Amniotic stem cell (primary cell): ENCODE measurements around the gene GLE1.
"Not testable (repeated sequence)": the region's sequence is repeated elsewhere in the genome, so short reads cannot be mapped to it uniquely, and the experiment has no call there.

Experiments
- DNase-seq: peaks from one replicate; lab custom pipeline; 2025; lab: John Stamatoyannopoulos, UW

The GLE1 gene

GRCh38 chr9:128495804-128496417 lies 8.6 kb upstream of the GLE1 start:
- DNase-seq, result no peak

- no peak for DNase-seq
Measured at GRCh38 chr9:128497824-128498610, 6.5 kb upstream of the GLE1 start.

- DNase-seq, result no peak
Measured at GRCh38 chr9:128498911-128499310, 5.6 kb upstream of the GLE1 start.

GRCh38 chr9:128499920-128500319 lies 4.6 kb upstream of the GLE1 start:
- DNase-seq, result no peak

- not testable (repeated sequence) for DNase-seq
Measured at GRCh38 chr9:128503415-128503825, 1.1 kb upstream of the GLE1 start.

- no peak for DNase-seq
Measured at GRCh38 chr9:128503870-128504269, 649 bp upstream of the GLE1 start.

- no peak for DNase-seq
Measured at GRCh38 chr9:128505414-128505765, 871 bp downstream of the GLE1 start.

GRCh38 chr9:128505906-128506305 lies 1.4 kb downstream of the GLE1 start:
- not testable (repeated sequence) for DNase-seq

- no peak for DNase-seq
Measured at GRCh38 chr9:128512820-128513219, 8.3 kb downstream of the GLE1 start.

- DNase-seq, result no peak
Measured at GRCh38 chr9:128521956-128522355, 17.4 kb downstream of the GLE1 start.

- DNase-seq, result no peak
Measured at GRCh38 chr9:128523199-128523925, 18.8 kb downstream of the GLE1 start.

GRCh38 chr9:128526720-128527119 lies 22.2 kb downstream of the GLE1 start:
- no peak for DNase-seq

- no peak for DNase-seq
Measured at GRCh38 chr9:128528445-128529160, 24.1 kb downstream of the GLE1 start.

- DNase-seq, result no peak
Measured at GRCh38 chr9:128529191-128529590, 24.7 kb downstream of the GLE1 start.

- DNase-seq, result no peak
Measured at GRCh38 chr9:128532581-128532980, 28.1 kb downstream of the GLE1 start.

- DNase-seq, result no peak
Measured at GRCh38 chr9:128540634-128541360, 36.3 kb downstream of the GLE1 start.

- no peak for DNase-seq
Measured at GRCh38 chr9:128546504-128546903, 42.0 kb downstream of the GLE1 start.

- no peak for DNase-seq
Measured at GRCh38 chr9:128548876-128549275, 44.4 kb downstream of the GLE1 start.

- DNase-seq, result no peak
Measured at GRCh38 chr9:128550226-128550625, 45.7 kb downstream of the GLE1 start.

- peak; percentile 18 for DNase-seq
Measured at GRCh38 chr9:128550770-128551656, 46.5 kb downstream of the GLE1 start.
